ENCODE measurements around the gene C1orf21.

C1orf21 gene

GRCh38 chr1:184635347-184635979 is 248.6 kb downstream of the C1orf21 start:
- Histone ChIP-seq H3K23ac (ENCODE audit: low read length in 2 of 2) (no peak overlapping the region), H2BK12ac (ENCODE audit: low read length in 2 of 2) (peak overlapping the region in 1 of 2 experiments; percentile 11), H3K9ac (ENCODE audit: low read length) (no peak overlapping the region), H3K27ac (ENCODE audit: low read length, poor library complexity, severe bottlenecking) (no peak overlapping the region), H2AFZ (ENCODE audit: low read depth, low read length) (no peak overlapping the region), H4K91ac (ENCODE audit: low read length) (peak overlapping the region; percentile 52), H3K18ac (ENCODE audit: low read depth in 1 of 2, low read length in 2 of 2) (no peak overlapping the region), H3K79me1 (replicated peaks; ENCODE audit: low read length, poor library complexity, severe bottlenecking) (no peaks in the 10 kb centered on the region), H3K4me3 (ENCODE audit: insufficient read depth in 1 of 2, low read depth in 1 of 2, low read length in 2 of 2) (no peak overlapping the region), H3K36me3 (ENCODE audit: control insufficient read depth in 1 of 2, insufficient read depth in 2 of 2, low read depth in 1 of 2, low read length in 2 of 2) (no peaks in the 10 kb centered on the region), H2BK5ac (ENCODE audit: low read depth, low read length, poor library complexity, severe bottlenecking) (no peak overlapping the region), H3K14ac (ENCODE audit: low read length in 2 of 2) (no peak overlapping the region), H4K8ac (ENCODE audit: low read length) (no peak overlapping the region), H3K27me3 (ENCODE audit: control insufficient read depth in 1 of 2, insufficient read depth in 1 of 2, low read length in 2 of 2) (no peaks in the 10 kb centered on the region), H3K4ac (ENCODE audit: low read depth in 1 of 2, low read length in 2 of 2) (no peak overlapping the region), H3K4me1 (ENCODE audit: control insufficient read depth, insufficient read depth, low read depth, low read length) (no peaks in the 10 kb centered on the region), H3K4me2 (ENCODE audit: low read length, poor library complexity, severe bottlenecking) (no peak overlapping the region), H3K9me3 (ENCODE audit: control insufficient read depth, low read length) (no peaks in the 10 kb centered on the region), H2BK15ac (ENCODE audit: low read depth, poor library complexity, severe bottlenecking) (no peak overlapping the region), H2AK5ac (ENCODE audit: low read length, severe bottlenecking) (no peak overlapping the region), H2BK120ac (ENCODE audit: low read depth, low read length) (no peak overlapping the region)
- DNase-seq, result peak; percentile 76
- WGBS, result 73% methylated on average over 5 of the region's 6 CpGs

GRCh38 chr1:184635980-184636431 is 249.2 kb downstream of the C1orf21 start:
- Histone ChIP-seq H3K27ac (ENCODE audit: low read length, poor library complexity, severe bottlenecking) (no peak overlapping the region), H3K4ac (ENCODE audit: low read depth in 1 of 2, low read length in 2 of 2) (no peak overlapping the region), H3K9ac (ENCODE audit: low read length) (no peak overlapping the region), H3K18ac (ENCODE audit: low read depth in 1 of 2, low read length in 2 of 2) (no peak overlapping the region), H2BK120ac (ENCODE audit: low read depth, low read length) (no peak overlapping the region), H3K4me3 (ENCODE audit: insufficient read depth in 1 of 2, low read depth in 1 of 2, low read length in 2 of 2) (no peak overlapping the region), H2BK5ac (ENCODE audit: low read depth, low read length, poor library complexity, severe bottlenecking) (no peak overlapping the region), H4K8ac (ENCODE audit: low read length) (no peak overlapping the region), H3K4me1 (ENCODE audit: control insufficient read depth, insufficient read depth, low read depth, low read length) (no peaks in the 10 kb centered on the region), H3K9me3 (ENCODE audit: control insufficient read depth, low read length) (no peaks in the 10 kb centered on the region), H2AFZ (ENCODE audit: low read depth, low read length) (no peak overlapping the region), H2AK5ac (ENCODE audit: low read length, severe bottlenecking) (no peak overlapping the region), H3K36me3 (ENCODE audit: control insufficient read depth in 1 of 2, insufficient read depth in 2 of 2, low read depth in 1 of 2, low read length in 2 of 2) (no peaks in the 10 kb centered on the region), H3K14ac (ENCODE audit: low read length in 2 of 2) (no peak overlapping the region), H3K27me3 (ENCODE audit: control insufficient read depth in 1 of 2, insufficient read depth in 1 of 2, low read length in 2 of 2) (peaks cover 0 to 5% of the 10 kb centered on the region in 2 experiments), H3K23ac (ENCODE audit: low read length in 2 of 2) (no peak overlapping the region), H4K91ac (ENCODE audit: low read length) (no peak overlapping the region), H3K4me2 (ENCODE audit: low read length, poor library complexity, severe bottlenecking) (no peak overlapping the region), H2BK12ac (ENCODE audit: low read length in 2 of 2) (no peak overlapping the region), H3K79me1 (replicated peaks; ENCODE audit: low read length, poor library complexity, severe bottlenecking) (no peaks in the 10 kb centered on the region), H2BK15ac (ENCODE audit: low read depth, poor library complexity, severe bottlenecking) (no peak overlapping the region)
- WGBS, result 95% methylated on average over 3 of the region's 6 CpGs
- no peak for DNase-seq

DNA sequence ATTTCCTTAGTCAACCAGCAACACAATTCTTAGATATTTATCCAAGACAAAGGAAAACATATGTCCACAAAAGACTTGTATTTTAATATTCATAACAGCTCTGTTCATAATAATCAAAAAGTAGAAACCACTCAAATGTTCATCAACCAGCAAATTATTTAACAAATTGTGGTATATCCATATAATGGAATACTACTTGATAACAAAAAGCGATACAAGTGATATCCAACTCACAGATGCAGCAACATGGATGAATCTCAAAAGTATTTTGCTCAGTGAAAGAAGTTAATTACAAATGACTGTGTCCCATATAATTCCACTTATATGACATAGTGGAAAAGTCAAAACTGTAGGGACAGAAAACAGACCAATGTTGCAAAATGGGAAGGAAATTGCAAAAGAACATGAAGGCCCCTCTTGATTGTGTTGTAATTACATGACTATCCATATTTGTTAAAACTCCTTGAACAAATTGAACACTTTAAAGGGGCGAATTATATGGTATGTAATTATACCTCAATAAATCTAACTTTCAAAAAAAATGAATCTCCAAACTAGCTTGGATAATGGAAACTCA is 250.9 kb downstream of the C1orf21 start:
- Histone ChIP-seq H2BK120ac (ENCODE audit: low read depth, low read length) (no peak overlapping the region), H3K9me3 (ENCODE audit: control insufficient read depth, low read length) (no peaks in the 10 kb centered on the region), H2AFZ (ENCODE audit: low read depth, low read length) (no peak overlapping the region), H3K36me3 (ENCODE audit: control insufficient read depth in 1 of 2, insufficient read depth in 2 of 2, low read depth in 1 of 2, low read length in 2 of 2) (no peaks in the 10 kb centered on the region), H2AK5ac (ENCODE audit: low read length, severe bottlenecking) (no peak overlapping the region), H2BK12ac (ENCODE audit: low read length in 2 of 2) (no peak overlapping the region), H3K9ac (ENCODE audit: low read length) (no peak overlapping the region), H4K91ac (ENCODE audit: low read length) (no peak overlapping the region), H3K4me3 (ENCODE audit: insufficient read depth in 1 of 2, low read depth in 1 of 2, low read length in 2 of 2) (no peak overlapping the region), H3K4ac (ENCODE audit: low read depth in 1 of 2, low read length in 2 of 2) (no peak overlapping the region), H3K4me1 (ENCODE audit: control insufficient read depth, insufficient read depth, low read depth, low read length) (no peaks in the 10 kb centered on the region), H3K23ac (ENCODE audit: low read length in 2 of 2) (no peak overlapping the region), H2BK5ac (ENCODE audit: low read depth, low read length, poor library complexity, severe bottlenecking) (no peak overlapping the region), H3K27ac (ENCODE audit: low read length, poor library complexity, severe bottlenecking) (no peak overlapping the region), H4K8ac (ENCODE audit: low read length) (no peak overlapping the region), H3K18ac (ENCODE audit: low read depth in 1 of 2, low read length in 2 of 2) (no peak overlapping the region), H3K4me2 (ENCODE audit: low read length, poor library complexity, severe bottlenecking) (no peak overlapping the region), H3K27me3 (ENCODE audit: control insufficient read depth in 1 of 2, insufficient read depth in 1 of 2, low read length in 2 of 2) (peaks cover 4 to 8% of the 10 kb centered on the region in 2 experiments), H3K14ac (ENCODE audit: low read length in 2 of 2) (no peak overlapping the region), H3K79me1 (replicated peaks; ENCODE audit: low read length, poor library complexity, severe bottlenecking) (no peaks in the 10 kb centered on the region), H2BK15ac (ENCODE audit: low read depth, poor library complexity, severe bottlenecking) (no peak overlapping the region)
- WGBS, result no CpG with 5 or more reads among the region's 2 CpGs
- DNase-seq, result no peak

GRCh38 chr1:184639205-184639604 is 252.4 kb downstream of the C1orf21 start:
- H2BK15ac ChIP-seq (ENCODE audit: low read depth, poor library complexity, severe bottlenecking), result no peak overlapping the region
- no peak overlapping the region for H3K4ac ChIP-seq (ENCODE audit: low read depth in 1 of 2, low read length in 2 of 2)
- no peak for DNase-seq
- H2AFZ ChIP-seq (ENCODE audit: low read depth, low read length), result no peak overlapping the region
- no peak overlapping the region for H3K27ac ChIP-seq (ENCODE audit: low read length, poor library complexity, severe bottlenecking)
- H2BK5ac ChIP-seq (ENCODE audit: low read depth, low read length, poor library complexity, severe bottlenecking), result no peak overlapping the region
- no peak overlapping the region for H4K91ac ChIP-seq (ENCODE audit: low read length)
- H2BK120ac ChIP-seq (ENCODE audit: low read depth, low read length), result no peak overlapping the region
- no peak overlapping the region for H3K4me2 ChIP-seq (ENCODE audit: low read length, poor library complexity, severe bottlenecking)
- no peak overlapping the region for H3K18ac ChIP-seq (ENCODE audit: low read depth in 1 of 2, low read length in 2 of 2)
- peaks cover 9 to 13% of the 10 kb centered on the region in 2 experiments for H3K27me3 ChIP-seq (ENCODE audit: control insufficient read depth in 1 of 2, insufficient read depth in 1 of 2, low read length in 2 of 2)
- no peaks in the 10 kb centered on the region for H3K79me1 ChIP-seq (replicated peaks; ENCODE audit: low read length, poor library complexity, severe bottlenecking)
- H3K4me3 ChIP-seq (ENCODE audit: insufficient read depth in 1 of 2, low read depth in 1 of 2, low read length in 2 of 2), result no peak overlapping the region
- H4K8ac ChIP-seq (ENCODE audit: low read length), result no peak overlapping the region
- no peaks in the 10 kb centered on the region for H3K9me3 ChIP-seq (ENCODE audit: control insufficient read depth, low read length)
- no peaks in the 10 kb centered on the region for H3K36me3 ChIP-seq (ENCODE audit: control insufficient read depth in 1 of 2, insufficient read depth in 2 of 2, low read depth in 1 of 2, low read length in 2 of 2)
- H2AK5ac ChIP-seq (ENCODE audit: low read length, severe bottlenecking), result no peak overlapping the region
- H3K4me1 ChIP-seq (ENCODE audit: control insufficient read depth, insufficient read depth, low read depth, low read length), result no peaks in the 10 kb centered on the region
- no peak overlapping the region for H3K23ac ChIP-seq (ENCODE audit: low read length in 2 of 2)
- H2BK12ac ChIP-seq (ENCODE audit: low read length in 2 of 2), result no peak overlapping the region
- WGBS, result 100% methylated on average over 1 of the region's 2 CpGs
- H3K14ac ChIP-seq (ENCODE audit: low read length in 2 of 2), result no peak overlapping the region
- no peak overlapping the region for H3K9ac ChIP-seq (ENCODE audit: low read length)
